Activated CD8-positive, alpha-beta T cell treated with anti-CD3 and anti-CD28 coated beads for 36 hours (primary cell): ENCODE results near the gene NRG3. TPM values are rescaled to one million over a fixed set of nuclear protein-coding genes. Genes with fewer than 3 reads are reported as not detected.

Source experiments
- ATAC-seq: fragments of 200-7000 bp; cut with Tn5 transposase; one replicate; pipeline ENCODE4 v1.10.0; 2021; ENCODE audit warnings: mild to moderate bottlenecking, moderate library complexity
- CTCF ChIA-PET: fragments of 350-600 bp; sonication (Branson Sonifier 250); formaldehyde crosslinking; loops from one replicate; lab custom pipeline; 2021; ENCODE audit warnings: antibody characterized with exemption; lab: Charles Lee
- POLR2A ChIA-PET: fragments of 350-600 bp; sonication (Branson Sonifier 250); formaldehyde crosslinking; loops from one replicate; lab custom pipeline; 2021; ENCODE audit warnings: antibody characterized with exemption; lab: Charles Lee
- DNase-seq: peaks from one replicate; pipeline ENCODE4 v3.0.0-alpha.2; 2020
- H3K27ac Mint-ChIP-seq: one replicate; pipeline ENCODE4 v1.8.0; 2021; ENCODE audit warnings: mild to moderate bottlenecking, mixed read lengths
- H3K27me3 Mint-ChIP-seq: one replicate; pipeline ENCODE4 v1.8.0; 2021; ENCODE audit warnings: mixed read lengths
- H3K36me3 Mint-ChIP-seq: one replicate; pipeline ENCODE4 v1.8.0; 2021; ENCODE audit warnings: low read depth, mixed read lengths
- H3K4me1 Mint-ChIP-seq: one replicate; pipeline ENCODE4 v1.8.0; 2021; ENCODE audit warnings: low read depth, mixed read lengths
- H3K4me3 Mint-ChIP-seq: one replicate; pipeline ENCODE4 v1.8.0; 2021; ENCODE audit warnings: mild to moderate bottlenecking, moderate library complexity, mixed read lengths
- H3K9me3 Mint-ChIP-seq: one replicate; pipeline ENCODE4 v1.8.0; 2021; ENCODE audit warnings: mixed read lengths
- intact Hi-C: fragments of 100-400 bp; cut with micrococcal nuclease; formaldehyde crosslinking; loops from one replicate; pipeline ENCODE4 v1.10.0; 2022
- total RNA-seq, 2 experiments: library from RNA; stranded (reverse); gene quantifications; one replicate each; pipeline ENCODE4 v1.2.3, GENCODE V29; 2021
- TF ChIP-seq, protein P1 (sequence below): fragments of 200-600 bp; IDR thresholded peaks from one replicate; pipeline ENCODE4 v1.8.0; 2022; ENCODE audit warnings: antibody characterized with exemption, mild to moderate bottlenecking

NRG3 gene
- total RNA-seq, 2 experiments from 2014 or later: not detected

DNA sequence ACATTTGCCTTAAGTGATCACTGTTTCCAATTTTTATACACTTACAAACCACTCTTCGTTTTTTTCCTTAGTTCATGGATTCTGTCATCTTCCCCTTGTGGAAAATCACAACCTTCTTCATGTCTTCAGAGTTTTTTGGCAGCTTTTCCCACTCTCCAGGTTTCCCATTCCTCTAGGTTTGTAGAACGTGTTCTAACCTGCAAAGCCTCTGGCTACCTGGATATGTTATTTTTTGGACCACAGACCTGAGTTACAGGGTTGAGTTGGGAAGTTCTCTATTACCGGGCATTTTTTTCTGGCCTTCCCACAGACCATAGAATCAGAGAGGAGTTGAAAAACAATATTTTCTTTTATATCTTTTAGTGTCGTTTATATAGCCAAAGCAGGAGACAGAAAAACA lies 30.2 kb downstream of the NRG3 start:
- Mint-ChIP-seq H3K4me3 (no peak overlapping the region), H3K9me3 (peaks cover 2% of the 10 kb centered on the region), H3K27ac (no peak overlapping the region), H3K36me3 (no peaks in the 10 kb centered on the region), H3K4me1 (no peaks in the 10 kb centered on the region), H3K27me3 (no peaks in the 10 kb centered on the region)
- intact Hi-C loops: no loop called here
- DNase-seq (no peak), ATAC-seq (no peak)
- CTCF ChIA-PET: no interaction called here
- POLR2A ChIA-PET: no interaction called here
- TF ChIP-seq, protein P1, sequence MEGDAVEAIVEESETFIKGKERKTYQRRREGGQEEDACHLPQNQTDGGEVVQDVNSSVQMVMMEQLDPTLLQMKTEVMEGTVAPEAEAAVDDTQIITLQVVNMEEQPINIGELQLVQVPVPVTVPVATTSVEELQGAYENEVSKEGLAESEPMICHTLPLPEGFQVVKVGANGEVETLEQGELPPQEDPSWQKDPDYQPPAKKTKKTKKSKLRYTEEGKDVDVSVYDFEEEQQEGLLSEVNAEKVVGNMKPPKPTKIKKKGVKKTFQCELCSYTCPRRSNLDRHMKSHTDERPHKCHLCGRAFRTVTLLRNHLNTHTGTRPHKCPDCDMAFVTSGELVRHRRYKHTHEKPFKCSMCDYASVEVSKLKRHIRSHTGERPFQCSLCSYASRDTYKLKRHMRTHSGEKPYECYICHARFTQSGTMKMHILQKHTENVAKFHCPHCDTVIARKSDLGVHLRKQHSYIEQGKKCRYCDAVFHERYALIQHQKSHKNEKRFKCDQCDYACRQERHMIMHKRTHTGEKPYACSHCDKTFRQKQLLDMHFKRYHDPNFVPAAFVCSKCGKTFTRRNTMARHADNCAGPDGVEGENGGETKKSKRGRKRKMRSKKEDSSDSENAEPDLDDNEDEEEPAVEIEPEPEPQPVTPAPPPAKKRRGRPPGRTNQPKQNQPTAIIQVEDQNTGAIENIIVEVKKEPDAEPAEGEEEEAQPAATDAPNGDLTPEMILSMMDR: no peak

DNA sequence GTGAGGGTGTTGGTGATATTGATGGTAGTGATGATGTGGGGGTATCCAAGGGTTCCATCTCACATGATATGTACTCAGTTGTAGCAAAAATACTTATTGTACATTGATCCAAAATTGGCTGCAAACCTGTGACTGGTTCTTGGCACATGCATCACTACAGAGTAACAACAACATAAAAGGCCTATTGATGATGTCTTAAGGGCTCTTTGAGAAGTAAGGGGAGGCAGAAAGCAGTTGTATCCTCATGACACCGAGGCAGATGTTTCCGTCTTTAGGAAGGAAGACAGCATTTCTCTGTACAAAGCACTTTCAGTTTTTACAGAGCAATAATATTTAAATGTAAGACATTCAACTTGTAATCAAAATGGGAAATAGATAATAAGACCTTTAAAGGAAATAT lies 34.5 kb downstream of the NRG3 start:
- Mint-ChIP-seq H3K4me1 (no peaks in the 10 kb centered on the region), H3K27me3 (no peaks in the 10 kb centered on the region), H3K27ac (no peak overlapping the region), H3K4me3 (no peak overlapping the region), H3K9me3 (peaks cover 2% of the 10 kb centered on the region), H3K36me3 (no peaks in the 10 kb centered on the region)
- ChIA-PET CTCF (no interaction called here), POLR2A (no interaction called here)
- intact Hi-C loops: no loop called here
- ATAC-seq: no peak
- TF ChIP-seq, protein P1: no peak
- no peak for DNase-seq

DNA sequence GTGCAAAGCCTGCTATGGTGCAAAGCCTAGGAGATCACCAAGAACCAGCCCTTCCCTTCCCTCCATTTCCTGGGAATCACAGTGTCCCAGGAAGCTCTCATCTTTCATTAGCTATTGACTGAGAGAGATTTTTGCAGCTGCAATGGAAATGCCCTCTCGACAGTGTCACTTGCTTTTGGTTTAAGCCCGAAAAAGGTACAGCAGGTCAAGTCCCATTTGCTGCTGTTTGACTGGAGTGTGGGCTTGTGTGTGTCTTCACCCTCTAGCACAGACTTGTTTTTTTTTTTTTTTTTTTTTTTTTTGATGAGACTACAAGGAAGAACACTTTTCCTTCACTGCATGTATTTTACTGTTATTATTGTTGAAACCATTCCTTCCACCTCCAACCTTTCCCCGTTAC lies 36.3 kb downstream of the NRG3 start:
- Mint-ChIP-seq H3K27ac (no peak overlapping the region), H3K4me3 (no peak overlapping the region), H3K36me3 (no peaks in the 10 kb centered on the region), H3K4me1 (no peaks in the 10 kb centered on the region), H3K9me3 (no peaks in the 10 kb centered on the region), H3K27me3 (no peaks in the 10 kb centered on the region)
- intact Hi-C loops: no loop called here
- no peak for DNase-seq
- ChIA-PET CTCF (no interaction called here), POLR2A (no interaction called here)
- TF ChIP-seq, protein P1: no peak
- no peak for ATAC-seq

DNA sequence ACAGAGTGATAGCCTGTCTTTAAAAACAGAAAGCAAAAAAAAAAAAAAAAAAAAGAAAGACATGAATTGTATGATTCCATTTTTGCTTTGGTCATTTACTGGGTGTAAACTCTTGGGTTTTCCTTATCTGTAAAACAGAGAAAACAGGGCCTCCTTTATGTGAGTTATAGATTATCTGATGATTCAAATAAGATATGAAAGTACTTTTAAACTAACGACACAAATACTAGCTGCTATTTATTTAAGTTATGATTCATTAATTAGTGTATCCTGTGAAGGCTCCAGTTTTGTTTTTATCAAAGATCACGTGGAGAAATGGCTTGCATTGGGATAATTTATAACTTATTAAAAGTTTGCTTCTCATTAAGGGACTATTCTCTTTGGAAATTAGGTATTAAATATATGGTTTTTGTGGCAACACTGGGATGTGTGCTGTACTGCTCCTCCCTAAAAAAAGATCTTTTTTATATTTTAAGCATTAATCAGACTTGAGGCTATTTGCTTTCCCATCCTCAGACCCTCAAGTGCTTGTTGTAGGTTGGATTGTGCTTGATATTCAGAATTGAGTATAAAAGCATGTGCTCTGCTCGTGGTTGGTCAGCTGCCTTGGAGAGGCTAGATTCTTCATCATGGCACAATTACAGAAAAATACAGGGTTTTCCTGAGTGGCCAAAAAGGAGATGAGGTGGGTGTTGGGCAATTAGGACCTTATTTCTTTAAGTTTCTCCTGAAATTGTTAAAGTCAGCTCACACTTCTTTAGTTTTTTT lies 39.9 kb downstream of the NRG3 start:
- H3K4me1 Mint-ChIP-seq: no peaks in the 10 kb centered on the region
- no peaks in the 10 kb centered on the region for H3K36me3 Mint-ChIP-seq
- H3K9me3 Mint-ChIP-seq: no peaks in the 10 kb centered on the region
- ATAC-seq (no peak), DNase-seq (no peak)
- intact Hi-C loops: no loop called here
- CTCF ChIA-PET: no interaction called here
- TF ChIP-seq, protein P1: no peak
- POLR2A ChIA-PET: no interaction called here
- H3K27ac Mint-ChIP-seq: no peak overlapping the region
- H3K4me3 Mint-ChIP-seq: no peak overlapping the region
- H3K27me3 Mint-ChIP-seq: no peaks in the 10 kb centered on the region

DNA sequence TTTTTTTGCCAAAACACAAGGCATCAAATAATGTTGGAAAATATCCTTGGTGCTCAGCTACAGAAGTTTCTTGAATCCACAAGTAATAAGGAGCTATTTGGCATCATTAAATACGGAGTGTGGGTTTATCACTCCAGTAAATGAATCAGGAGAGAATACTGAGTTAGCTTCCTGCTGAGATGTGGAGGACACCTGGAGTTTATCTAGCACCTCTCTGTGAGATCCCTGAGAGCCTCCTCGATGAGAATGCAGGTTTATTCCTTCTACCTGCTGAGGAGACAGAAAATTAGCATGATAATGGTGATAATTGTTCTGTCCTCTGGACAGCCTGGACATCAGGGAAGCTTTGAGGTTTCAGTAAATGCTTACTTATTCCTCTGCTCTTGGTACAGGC lies 40.5 kb downstream of the NRG3 start:
- TF ChIP-seq, protein P1: no peak
- ATAC-seq (no peak), DNase-seq (no peak)
- Mint-ChIP-seq H3K4me3 (no peak overlapping the region), H3K36me3 (no peaks in the 10 kb centered on the region), H3K4me1 (no peaks in the 10 kb centered on the region), H3K27ac (no peak overlapping the region), H3K9me3 (no peaks in the 10 kb centered on the region), H3K27me3 (no peaks in the 10 kb centered on the region)
- ChIA-PET CTCF (no interaction called here), POLR2A (no interaction called here)
- intact Hi-C loops: no loop called here
